NCI-H82 treated with DMSO at 0.1 percent for 48 hours (cell line): ENCODE results near the gene CLPSL1.

Experiments
- DNase-seq: peaks from one replicate; lab custom pipeline; 2025; ENCODE audit not compliant: unreplicated experiment; lab: John Stamatoyannopoulos, UW

Gene CLPSL1

DNA sequence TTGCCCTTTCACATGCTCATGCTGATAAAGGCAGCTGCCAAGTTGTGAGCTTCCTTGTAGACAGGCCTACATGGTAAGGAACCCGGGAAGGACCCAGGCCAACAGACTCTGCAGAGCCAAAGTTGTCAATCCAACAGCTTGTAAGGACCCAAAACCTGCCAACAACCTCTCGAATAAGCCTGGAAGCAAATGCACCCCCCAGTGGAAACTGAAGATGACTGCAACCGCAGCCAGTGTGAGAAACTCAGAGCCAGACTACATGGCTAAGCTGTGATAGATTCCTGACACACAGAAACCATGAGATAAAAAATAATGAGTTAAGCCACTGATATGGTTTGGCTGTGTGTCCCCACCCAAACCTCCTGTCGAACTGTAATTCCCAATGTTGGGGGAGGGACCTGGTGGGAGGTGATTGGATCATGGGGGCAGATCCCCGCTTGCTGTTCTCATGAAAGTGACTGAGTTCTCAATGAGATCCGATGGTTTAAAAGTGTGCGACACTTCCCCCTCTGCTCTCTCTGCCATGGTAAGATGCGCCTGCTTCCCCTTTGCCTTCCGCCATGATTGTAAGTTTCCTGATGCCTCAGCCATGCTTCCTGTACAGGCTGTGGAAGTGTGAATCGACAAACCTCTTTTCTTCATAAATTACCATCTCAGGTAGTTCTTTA, 23.2 kb upstream of the CLPSL1 start:
- no peak for DNase-seq

DNA sequence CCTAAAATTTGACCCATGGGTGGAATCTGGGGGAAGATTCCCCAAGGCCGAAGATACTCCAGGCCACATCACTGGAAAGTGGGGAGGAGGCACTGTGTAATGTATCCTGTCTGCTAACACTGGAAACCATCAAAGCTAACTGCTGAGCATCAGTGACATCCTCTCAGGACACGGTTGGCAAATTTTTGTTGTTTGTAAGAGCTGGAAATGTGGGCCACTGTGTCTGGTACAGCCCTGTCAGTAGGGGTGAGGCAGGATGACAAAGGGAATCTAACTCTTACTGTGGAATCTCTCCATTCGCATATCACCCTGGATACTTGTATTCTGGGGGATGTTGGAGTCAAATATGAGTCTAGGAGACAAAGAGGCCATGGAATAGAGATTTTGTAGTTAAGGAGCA, 21.4 kb upstream of the CLPSL1 start:
- no peak for DNase-seq

DNA sequence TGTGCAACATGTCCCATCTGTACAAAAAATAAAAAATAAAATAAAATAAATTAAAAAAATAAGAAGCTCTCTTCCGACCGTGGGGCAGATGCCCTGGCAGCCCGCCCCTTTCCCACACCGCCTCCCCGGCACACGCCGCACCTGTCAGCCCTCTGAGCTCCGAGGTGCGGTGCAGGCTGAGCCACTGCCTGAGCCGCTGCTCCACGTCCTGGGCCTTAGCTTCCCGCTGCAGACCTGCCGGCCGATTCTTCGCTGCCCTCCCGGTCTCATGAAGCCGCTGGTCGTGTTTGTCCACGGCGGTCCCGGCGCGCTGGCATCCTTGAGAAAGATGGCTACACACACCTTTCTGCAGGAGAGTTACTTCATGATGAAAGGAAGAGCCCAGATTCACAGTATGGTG, 15.1 kb upstream of the CLPSL1 start:
- DNase-seq = no peak

DNA sequence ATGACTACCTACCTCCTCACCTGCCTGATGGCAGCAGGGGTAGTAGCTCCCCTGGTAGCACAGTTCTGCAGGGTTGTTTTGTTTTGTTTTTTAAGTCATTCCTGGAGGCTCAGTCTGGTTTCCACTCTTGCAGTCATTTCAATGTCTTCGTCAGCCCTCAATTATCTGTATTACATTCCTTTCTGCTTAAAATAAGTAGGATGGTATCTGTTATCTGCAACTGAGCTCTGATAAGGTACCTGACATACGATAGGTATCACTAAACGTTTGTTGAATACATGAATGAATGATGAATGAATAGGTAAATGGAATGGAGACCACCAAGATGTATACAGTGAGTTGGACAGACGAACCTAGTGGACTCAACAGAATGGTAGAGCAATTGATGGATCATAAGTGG, 11.6 kb upstream of the CLPSL1 start:
- no peak for DNase-seq

DNA sequence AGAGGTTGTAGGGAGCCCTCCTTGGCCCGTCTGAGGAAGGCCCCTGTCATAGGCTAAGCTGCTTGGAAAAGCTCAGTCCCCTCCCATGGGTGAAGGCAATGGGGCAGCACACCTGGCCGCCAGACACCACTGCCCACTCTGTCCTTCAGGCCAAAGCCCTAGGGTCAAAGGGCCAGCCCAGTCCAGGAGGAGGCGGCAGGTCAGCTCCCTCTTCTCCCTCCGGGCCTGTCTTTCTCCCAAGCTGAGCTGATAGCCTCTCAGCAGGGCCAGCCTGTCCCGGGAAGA, 9.5 kb upstream of the CLPSL1 start:
- no peak for DNase-seq

DNA sequence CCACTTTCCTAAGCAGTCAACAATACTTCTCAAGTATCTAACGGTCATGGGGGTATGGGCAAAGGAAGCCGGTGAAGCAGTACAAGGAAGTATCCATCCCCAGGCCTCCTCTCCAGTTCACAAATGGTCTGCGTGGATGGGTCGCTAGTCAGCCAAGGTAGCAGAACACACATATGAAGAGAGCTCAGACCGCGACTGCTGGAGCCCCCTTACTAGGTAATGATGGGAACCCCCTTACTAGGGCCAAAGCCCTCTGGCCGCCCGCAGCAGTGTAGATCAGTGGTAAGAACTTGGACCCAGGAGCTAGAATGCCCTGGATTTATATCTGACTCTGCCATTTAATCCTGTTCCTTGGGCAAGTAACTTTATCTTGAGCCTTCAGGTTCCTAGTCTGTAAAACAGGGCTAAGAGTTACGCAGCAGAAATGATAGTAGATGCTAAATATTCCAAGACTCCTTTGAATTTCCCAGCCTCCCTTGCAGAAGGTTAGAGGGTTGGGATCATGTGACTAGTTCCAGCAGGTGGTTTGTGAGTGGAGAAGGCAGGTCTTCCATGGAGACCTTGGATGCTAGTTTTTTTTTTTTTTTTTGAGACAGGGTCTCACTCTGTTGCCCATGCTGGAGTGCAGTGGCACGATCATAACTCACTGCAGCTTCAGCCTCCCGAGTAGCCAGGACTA, 6.6 kb upstream of the CLPSL1 start:
- no peak for DNase-seq

DNA sequence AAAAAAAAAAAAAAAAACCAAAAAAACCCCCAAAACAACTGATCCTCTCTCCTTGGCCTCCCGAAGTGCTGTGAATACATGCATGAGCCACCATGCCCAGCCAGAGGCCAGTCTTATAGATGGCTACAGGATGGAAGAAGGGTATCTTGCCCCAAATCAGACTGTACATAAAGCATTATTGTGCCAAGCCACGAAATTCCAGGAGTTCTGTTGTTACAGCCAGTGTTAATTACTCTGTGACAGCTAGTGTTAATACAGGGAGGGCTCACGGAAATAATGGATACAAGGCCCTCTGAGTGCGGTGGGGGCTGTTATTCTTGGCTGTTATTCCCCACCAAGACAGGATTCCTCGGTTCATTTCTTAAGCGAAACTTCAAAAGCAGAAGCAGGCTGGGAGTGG, 5.8 kb upstream of the CLPSL1 start:
- no peak for DNase-seq

DNA sequence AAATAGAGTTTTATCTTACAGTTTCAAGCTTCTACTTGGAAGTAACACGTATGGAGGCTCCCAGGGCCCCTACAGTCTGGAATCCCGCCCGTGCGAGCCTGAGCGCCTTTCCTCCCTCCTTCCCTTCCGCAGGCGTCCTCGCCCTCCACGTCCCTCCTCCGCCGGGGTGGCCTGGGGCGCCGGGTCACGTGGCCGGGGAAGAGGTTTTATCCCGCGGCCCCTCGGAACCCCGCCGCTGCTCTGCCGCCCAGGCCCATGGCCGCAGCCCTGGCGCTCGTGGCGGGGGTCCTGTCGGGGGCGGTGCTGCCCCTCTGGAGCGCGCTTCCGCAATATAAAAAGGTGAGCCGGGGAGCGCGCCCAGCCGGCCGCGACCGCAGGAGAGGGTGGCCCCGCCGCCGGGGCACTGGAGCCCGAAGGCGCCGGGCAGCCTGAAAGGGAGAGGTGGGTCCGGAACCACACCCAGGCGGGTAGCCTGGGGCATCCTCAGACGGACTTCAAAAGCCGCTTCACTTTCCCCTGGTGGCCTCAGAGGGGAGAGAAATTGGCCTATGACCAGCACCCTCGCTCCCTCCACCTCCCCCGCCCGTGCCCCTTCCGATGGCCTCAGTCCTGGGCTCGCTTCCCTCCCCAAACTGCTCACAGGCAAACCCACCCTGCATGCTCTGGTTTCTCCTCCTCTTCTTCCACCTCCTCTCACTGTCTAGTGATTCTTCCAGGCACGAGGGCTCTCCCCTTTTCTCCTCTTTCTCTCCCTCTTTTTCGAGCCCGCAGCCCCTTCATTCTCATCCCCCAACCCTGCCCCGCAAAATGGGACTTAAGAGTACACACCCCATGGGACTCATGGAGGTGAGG, 4.2 kb upstream of the CLPSL1 start, which contains the start of gene CLPSL2:
TSS of gene CLPSL2 (plus strand) at position 235 of the 852 bp plus-strand sequence. CDS start at position 256, 21 bp downstream.
- DNase-seq = no peak

DNA sequence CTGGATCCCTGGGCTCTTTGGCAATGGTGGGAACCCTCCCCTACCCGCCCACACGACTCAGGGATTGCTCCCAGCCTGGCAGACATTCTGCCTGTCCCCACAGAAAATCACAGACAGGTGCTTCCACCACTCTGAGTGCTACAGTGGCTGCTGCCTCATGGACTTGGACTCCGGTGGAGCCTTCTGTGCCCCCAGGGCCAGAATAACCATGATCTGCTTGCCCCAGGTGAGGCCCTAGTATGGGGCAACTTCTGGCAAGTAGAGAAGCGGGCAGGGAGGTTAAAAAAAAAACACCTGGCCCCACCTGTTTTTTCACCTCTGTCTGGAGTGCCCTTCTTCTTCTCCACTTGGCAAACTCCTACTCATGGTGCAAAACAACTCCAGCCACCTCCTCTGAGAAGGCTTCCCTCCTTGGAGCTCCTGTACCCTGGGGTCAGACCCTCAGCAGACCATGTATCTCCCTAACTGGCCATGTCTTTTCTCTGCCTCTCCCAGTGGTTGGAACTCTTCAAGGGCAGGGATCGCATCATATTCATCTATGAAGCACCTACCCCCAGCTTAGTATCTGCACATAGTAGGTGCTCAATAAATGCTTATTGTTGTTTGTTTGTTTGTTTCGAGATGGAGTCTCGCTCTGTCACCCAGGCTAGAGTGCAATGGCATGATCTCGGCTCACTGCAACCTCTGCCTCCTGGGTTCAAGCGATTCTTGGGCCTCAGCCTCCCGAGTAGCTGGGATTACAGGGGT, 3.3 kb upstream of the CLPSL1 start:
- no peak for DNase-seq

DNA sequence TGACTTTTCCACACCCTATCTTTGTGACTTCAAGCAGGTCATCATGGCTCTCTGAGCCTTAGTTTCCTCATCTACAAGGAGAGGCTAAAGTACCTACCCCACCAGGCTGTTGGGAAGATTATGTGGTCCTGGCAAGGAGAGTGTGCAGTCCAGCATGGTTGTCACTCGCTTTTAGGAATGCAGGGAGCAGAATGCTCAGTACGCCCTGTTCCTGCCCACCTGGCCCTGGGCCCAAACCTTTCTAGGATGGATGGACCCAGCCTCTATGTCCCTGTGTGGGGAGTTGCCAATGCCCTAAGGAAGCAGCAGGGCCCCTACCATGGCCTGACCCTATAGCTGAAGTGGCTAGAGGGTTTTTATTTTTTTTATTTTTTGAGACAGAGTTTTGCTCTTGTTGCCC, 2.4 kb upstream of the CLPSL1 start:
- no peak for DNase-seq

DNA sequence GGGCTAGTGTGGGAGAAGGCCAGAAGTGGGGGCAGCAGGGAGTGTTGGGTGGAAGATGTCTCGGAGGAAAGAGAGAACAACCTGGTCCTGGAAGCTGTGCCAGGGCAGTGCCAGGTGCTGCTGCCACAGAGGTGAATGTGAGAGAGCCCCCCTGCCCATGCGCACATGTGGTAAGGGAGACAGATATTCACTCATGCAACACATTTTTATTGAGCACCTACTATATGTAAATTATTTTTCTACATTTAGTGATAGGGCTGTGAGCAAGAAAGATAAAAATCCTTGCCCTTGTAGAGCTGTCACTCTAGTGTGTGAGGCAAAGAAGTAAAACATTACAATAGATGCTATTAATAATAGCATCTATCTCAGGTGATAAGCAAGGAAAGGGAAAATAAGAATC, 471 bp downstream of the CLPSL1 start:
- no peak for DNase-seq

DNA sequence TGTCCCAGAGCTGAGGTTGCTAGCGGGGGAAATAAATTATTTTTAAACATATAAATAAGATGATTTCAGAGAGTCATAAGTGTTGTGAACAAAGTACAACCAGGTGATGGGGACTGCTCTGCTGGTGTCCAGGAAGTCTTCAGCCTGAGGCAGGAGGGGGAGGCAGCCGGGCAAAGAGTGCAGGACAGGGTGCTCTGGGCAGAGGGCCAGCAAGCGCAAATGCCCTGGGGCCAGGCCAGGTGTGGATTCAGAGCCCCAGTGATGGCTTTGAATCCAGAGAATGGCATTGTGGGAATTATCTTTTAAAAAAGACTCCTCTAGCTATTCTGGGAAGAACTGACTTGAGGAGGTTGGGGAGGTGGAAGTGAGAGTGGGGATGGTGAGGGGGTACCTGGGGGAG, 1.6 kb downstream of the CLPSL1 start:
- no peak for DNase-seq

DNA sequence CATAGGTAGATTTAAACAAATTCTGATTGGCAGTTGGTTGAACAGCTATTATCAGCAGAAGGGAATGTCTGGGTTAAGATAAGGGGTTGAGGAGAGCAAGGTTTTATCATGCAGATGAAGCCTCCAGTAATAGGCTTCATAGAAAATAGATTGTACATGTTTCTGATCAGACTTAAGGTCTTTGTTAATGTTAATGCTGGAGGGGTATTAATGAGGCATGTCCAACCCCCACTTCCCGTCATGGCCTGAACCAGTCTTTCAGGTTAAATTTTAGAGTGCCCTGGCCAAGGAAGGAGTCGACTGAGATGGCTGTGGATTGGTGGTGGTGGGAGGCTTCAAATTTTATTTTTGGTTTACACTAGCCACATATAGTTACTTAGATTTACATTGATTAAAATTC, 3.4 kb downstream of the CLPSL1 start:
- no peak for DNase-seq

DNA sequence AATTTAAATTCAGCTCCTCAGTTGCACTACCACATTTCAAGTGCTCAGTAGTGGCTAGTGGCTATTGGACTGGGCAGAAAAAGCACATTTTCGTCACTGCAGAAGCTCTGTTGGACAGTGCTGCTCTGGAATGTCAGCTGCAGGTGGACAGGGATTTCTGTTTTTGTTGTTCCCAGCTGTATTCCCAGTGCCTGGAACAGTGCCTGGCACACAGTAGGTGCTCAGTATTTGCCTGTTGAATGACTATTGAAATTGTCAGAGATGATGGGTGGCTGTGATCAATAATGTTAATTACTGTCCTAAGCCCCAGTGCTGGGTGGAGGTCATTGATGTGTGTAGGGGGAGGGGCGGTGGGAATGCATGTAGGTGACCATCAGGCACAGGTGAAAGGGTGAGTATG, 5.5 kb downstream of the CLPSL1 start:
- DNase-seq = no peak

DNA sequence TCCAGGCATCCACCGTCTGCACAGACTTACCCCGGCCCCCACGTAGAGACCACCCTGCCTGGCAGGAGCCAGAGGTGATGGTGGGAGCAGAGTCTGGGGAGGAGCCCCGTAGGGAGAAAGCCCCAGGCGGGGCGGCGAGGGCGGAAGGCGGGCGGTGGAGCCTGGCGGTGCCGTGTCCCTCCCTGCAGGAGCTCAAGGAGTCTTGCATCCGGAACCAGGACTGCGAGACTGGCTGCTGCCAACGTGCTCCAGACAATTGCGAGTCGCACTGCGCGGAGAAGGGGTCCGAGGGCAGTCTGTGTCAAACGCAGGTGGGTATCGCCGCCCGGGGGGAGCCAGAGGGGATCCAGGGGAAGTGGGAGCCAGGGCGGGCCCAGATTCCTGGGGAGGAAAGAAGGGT, 6.0 kb downstream of the CLPSL1 start:
- no peak for DNase-seq

DNA sequence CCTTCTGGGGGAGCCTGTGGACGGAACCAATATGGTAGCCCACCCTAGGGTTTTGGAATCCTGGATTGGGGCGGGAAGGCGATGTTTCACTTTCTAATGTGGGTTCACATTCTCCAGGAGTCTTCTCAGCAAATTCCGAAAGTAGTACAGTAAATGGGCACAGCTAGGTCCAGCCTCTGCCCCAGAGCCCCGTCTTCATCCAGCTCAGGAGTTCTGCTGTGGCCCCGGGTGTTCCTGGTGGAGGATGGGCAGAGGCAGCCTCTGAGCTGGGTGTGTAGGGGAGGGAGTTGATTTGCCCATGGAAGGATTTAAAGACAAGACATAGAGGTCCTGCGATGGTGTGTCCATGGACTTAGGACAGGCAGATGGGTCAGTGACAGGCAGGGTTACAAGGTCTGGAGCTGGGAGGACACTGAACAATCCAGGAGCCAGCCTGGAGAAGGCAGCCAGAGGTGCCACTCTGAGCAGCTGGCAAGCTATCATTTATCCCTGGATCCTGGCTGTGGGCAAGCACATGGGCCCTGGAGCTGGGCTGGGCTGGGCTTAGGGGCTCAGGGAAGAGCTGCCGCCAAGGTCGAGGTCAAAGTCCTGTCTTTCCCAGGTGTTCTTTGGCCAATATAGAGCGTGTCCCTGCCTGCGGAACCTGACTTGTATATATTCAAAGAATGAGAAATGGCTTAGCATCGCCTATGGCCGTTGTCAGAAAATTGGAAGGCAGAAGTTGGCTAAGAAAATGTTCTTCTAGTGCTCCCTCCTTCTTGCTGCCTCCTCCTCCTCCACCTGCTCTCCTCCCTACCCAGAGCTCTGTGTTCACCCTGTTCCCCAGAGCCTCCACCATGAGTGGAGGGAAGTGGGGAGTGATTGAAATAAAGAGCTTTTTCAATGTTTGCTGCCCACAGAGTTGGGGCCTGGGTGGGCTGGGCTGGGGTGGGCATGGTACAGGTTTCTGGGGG, 6.7 kb downstream of the CLPSL1 start:
- DNase-seq = no peak

DNA sequence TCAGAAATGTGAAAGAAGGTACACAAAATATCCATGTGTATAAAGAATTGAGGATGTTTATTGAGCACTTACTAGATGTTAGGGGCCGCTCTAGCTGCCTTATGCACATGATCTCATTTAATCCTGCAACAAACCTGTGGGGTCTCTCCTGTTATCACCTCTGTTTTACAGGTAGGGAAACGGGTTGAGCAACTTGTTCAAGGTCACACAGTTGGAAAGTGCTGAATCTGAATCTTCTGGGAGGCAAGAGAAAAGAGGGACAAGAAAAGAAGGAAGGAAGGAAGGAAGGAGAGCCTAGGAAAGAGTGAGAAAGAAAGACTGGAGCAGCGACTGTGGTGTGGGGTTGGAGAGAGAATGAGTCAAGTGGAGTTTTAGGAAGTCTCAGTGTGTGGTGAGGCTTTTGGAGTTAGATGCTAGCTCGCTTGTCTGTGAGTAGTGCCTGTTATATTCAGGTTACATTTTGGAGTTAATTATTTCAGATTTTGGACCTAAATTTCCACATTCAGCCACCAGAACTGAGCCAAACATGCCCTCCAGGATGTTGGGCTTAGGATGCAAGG, 7.7 kb downstream of the CLPSL1 start:
- DNase-seq = no peak

DNA sequence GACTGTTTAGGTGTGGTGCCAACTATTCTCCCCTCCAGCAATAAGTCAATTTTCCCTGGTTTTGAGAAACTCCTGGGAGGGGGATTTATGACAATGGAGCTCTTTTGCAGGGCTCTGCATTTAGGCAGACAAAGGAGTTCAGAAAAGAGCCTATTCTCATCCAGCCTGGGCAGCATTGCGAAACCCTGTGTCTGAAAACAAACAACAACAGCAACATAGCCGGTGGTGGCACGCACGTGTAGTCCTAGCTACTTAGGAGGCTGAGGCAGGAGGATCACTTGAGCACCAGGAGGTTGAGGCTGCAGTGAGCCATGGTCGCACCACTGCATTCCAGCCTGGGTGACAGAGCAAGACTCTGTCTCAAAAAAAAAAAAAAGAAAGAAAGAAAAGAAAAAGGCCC, 9.9 kb downstream of the CLPSL1 start:
- DNase-seq = no peak

DNA sequence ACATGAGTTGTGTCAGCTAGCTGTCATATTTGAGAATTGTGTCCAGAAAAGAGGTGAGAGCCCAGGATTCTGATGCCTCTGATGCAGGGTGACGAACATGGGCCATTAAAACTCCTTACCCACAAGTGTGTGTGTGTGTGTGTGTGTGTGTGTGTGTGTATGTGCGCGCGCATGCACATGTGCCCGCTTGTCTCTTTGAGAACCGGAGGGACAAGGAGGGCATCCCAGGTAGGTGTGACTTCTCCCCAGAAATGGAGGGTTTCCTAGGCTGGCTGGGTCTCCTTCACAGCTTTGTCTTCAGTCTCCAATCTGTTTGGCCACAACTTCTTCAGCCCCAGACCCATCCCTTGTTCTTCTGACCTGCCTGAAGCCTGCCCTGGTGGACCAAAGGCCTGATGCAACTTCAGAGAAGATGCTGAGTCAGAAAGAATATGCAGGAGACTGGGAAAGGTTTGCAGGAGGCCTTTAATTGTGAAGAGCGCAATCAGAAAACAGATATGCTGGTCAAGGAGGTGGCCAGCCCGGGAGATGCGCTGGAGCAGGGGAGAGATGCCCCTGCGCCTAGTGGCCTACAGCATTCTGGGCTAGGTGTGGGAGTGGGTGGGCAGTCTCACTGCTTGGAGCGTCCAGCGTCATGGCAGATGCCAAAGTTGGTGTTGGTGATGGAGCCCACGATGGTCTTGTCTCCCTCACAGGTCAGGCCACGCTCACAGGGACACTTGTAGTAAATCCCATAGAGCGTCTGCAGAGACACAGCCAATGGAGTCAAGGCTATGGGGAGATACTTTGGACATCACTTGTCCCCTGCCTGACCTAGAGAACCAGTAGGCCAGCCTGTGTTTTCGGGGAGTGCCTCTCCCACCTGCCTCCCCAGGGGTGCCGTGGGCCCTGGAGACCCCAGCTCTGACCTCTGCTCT, 14.0 kb downstream of the CLPSL1 start:
- DNase-seq = no peak
